Vagina (tissue), 2 donors: ENCODE data around the gene VDAC2. TPM values are rescaled to one million over a fixed set of nuclear protein-coding genes. Genes with fewer than 3 reads are reported as not detected.
A peak's percentile ranks its signal among the peaks of the same experiment; 100 is the strongest.

ENCODE experiments used
- DNase-seq, 2 donors: peaks; one replicate each; pipeline ENCODE4 v3.0.0-alpha.2; 2017; ENCODE audit errors: extremely low spot score in 2 of 2
- H3K27ac ChIP-seq: fragments of 200-600 bp; sonication (generic); one replicate; pipeline ENCODE4 v1.5.1; 2019
- H3K27me3 ChIP-seq: fragments of 200-600 bp; sonication (generic); one replicate; pipeline ENCODE4 v1.5.1; 2019
- H3K36me3 ChIP-seq, 2 donors: fragments of 200-600 bp; sonication (generic); one replicate each; pipeline ENCODE4 v1.5.1; 2017 to 2019
- H3K4me1 ChIP-seq: fragments of 200-600 bp; sonication (generic); one replicate; pipeline ENCODE4 v1.5.1; 2019
- H3K4me3 ChIP-seq, 2 donors: fragments of 200-600 bp; sonication (generic); 1 replicate in 1 of 2; 2 replicates in 1 of 2; pipeline ENCODE4 v1.5.1; 2016 to 2019
- H3K9me3 ChIP-seq: fragments of 200-600 bp; sonication (generic); one replicate; pipeline ENCODE4 v1.5.1; 2019
- POLR2A ChIP-seq, 2 donors: fragments of 450-650 bp; IDR thresholded peaks; one replicate each; pipeline ENCODE4 v1.6.1; 2017; ENCODE audit warnings: antibody characterized with exemption in 2 of 2, mild to moderate bottlenecking in 2 of 2, moderate library complexity in 2 of 2
- POLR2AphosphoS5 ChIP-seq, 2 donors: sonication (generic); formaldehyde crosslinking; IDR thresholded peaks; one replicate each; pipeline ENCODE4 v1.9.0; 2017; ENCODE audit warnings: antibody characterized with exemption in 2 of 2, mild to moderate bottlenecking in 2 of 2, low read depth in 1 of 2; ENCODE audit not compliant: insufficient read depth in 1 of 2
- intact Hi-C: fragments of 100-400 bp; cut with DNase I; formaldehyde crosslinking; loops from one replicate; pipeline ENCODE4 v1.15.1; 2023
- total RNA-seq: library from RNA; depleted of rRNA; stranded (reverse); fragments of >200 nt; gene quantifications from one replicate; pipeline ENCODE4 v1.2.3, GENCODE V29; 2016
- TF ChIP-seq, protein P1 (sequence below), 3 experiments: fragments of 450-650 bp in 2 of 3; fragments of 200-600 bp in 1 of 3; sonication (generic) in 1 of 3; IDR thresholded peaks; one replicate each; pipeline ENCODE4 v1.5.1; 2017 to 2019; ENCODE audit warnings: antibody characterized with exemption in 3 of 3, mild to moderate bottlenecking in 2 of 3, moderate library complexity in 2 of 3

VDAC2 gene, protein sequence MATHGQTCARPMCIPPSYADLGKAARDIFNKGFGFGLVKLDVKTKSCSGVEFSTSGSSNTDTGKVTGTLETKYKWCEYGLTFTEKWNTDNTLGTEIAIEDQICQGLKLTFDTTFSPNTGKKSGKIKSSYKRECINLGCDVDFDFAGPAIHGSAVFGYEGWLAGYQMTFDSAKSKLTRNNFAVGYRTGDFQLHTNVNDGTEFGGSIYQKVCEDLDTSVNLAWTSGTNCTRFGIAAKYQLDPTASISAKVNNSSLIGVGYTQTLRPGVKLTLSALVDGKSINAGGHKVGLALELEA
- total RNA-seq: 127 TPM

DNA sequence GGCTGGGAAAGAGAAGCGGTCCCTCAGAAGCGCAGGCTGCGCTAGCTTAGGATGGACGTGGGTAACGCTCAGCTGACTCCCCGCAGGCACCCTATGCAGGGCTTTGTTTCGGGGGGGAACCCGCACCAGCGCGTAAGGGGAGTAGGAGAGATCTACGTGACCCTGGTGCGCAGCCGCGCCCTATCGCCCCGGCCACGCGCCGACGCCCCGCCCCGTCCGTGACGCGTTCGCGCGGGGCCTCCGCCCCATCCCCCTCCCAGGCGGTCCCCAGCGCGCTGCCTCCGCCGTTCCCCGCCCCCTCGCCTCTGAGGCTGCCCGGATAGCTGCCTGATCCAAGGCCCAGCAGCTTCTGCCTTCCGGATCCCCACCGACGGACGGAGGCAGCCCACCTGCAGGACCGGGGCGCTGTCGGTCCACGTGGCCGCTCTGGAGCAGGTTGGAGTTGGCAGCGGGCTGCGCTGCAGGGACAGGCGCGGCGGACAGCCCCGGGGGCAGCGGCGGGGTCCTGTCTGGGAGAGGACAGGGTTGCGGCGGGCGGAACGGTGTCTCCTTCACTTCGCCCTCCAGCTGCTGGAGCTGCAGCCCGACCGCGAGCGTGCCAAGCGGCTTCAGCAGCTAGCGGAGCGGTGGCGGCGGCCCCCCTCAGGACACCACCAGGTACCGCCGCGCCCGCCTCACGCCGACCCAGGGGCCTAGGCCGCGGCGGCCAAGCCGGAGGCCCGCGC is at the start of gene VDAC2:
TSS of gene VDAC2 (plus strand) at position 515 of the 725 bp plus-strand sequence. CDS start 363 bp downstream, outside the sequence.
- peaks cover 6 to 33% of the 10 kb centered on the region in 2 donors for H3K36me3 ChIP-seq
- H3K4me3 ChIP-seq: peak within 1 kb of the TSS; percentile 62 to 94
- DNase-seq: peak in 1 of 2 donors; percentile 94
- no peaks in the 10 kb centered on the region for H3K27me3 ChIP-seq
- intact Hi-C loops: no loop called here
- H3K9me3 ChIP-seq: no peaks in the 10 kb centered on the region
- TF ChIP-seq, protein P1, sequence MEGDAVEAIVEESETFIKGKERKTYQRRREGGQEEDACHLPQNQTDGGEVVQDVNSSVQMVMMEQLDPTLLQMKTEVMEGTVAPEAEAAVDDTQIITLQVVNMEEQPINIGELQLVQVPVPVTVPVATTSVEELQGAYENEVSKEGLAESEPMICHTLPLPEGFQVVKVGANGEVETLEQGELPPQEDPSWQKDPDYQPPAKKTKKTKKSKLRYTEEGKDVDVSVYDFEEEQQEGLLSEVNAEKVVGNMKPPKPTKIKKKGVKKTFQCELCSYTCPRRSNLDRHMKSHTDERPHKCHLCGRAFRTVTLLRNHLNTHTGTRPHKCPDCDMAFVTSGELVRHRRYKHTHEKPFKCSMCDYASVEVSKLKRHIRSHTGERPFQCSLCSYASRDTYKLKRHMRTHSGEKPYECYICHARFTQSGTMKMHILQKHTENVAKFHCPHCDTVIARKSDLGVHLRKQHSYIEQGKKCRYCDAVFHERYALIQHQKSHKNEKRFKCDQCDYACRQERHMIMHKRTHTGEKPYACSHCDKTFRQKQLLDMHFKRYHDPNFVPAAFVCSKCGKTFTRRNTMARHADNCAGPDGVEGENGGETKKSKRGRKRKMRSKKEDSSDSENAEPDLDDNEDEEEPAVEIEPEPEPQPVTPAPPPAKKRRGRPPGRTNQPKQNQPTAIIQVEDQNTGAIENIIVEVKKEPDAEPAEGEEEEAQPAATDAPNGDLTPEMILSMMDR (IDR thresholded peaks at IDR 0.05): peak in 2 of 3 experiments; percentile 2 to 16
- peak in 1 of 2 donors; percentile 81 for TF ChIP-seq POLR2A (IDR thresholded peaks at IDR 0.05)
- peak in 1 of 2 donors; percentile 94 for TF ChIP-seq POLR2AphosphoS5 (IDR thresholded peaks at IDR 0.05; ENCODE audit: insufficient read depth in 1 of 2, low read depth in 1 of 2)
- H3K4me1 ChIP-seq: peaks cover 54% of the 10 kb centered on the region
- peak within 1 kb of the TSS; percentile 99 for H3K27ac ChIP-seq

DNA sequence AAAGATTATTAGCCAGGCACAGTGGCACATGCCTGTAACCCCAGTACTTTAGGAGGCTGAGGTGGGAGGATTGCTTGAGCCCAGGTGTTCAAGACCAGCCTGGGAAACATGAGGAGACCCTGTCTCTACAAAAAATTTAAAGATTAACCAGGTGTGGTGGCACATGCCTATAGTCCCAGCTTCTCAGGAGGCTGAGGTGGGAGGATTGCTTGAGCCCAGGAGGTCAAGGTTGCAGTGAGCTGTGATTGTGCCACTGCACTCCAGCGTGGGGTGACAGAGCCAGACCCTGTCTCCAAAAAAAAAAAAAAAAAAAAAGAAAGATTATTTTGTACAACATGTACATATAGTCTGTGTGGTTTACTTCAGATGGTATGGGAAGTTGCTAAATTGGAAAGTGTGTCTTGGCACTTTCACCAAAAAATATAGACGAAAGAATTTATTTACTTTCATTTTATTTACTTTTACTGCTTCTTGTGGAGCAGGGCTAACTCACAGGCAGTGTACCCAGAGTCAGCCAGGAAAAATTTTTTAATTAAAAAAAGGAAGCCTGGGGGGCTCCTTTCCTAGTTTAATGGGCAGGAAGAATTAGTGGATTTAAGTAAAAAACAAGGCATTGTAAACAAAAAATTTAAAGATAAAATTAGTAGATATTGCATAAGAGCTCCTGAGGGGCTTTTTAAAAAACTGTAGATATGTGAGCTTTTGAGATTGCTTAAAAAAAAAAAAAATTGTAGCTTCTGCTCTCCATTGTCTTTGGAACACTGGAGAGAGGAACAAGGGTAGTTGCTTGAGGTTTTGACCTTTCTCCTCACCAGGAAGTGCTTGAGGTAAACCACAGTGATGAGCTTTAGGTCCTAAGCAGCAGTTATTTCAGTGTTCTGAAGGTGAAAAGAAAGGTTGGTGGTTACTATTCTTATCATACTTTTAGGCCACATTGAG is 44.6 kb upstream of the VDAC2 start:
- Histone ChIP-seq H3K27ac (no peak overlapping the region), H3K27me3 (no peaks in the 10 kb centered on the region), H3K4me3 (no peak overlapping the region), H3K9me3 (no peaks in the 10 kb centered on the region), H3K36me3 (peaks cover 0 to 9% of the 10 kb centered on the region in 2 donors), H3K4me1 (peaks cover 9% of the 10 kb centered on the region)
- no peak for DNase-seq
- TF ChIP-seq POLR2A (IDR thresholded peaks at IDR 0.05): no peak
- TF ChIP-seq, protein P1 (IDR thresholded peaks at IDR 0.05): no peak
- no peak for TF ChIP-seq POLR2AphosphoS5 (IDR thresholded peaks at IDR 0.05; ENCODE audit: insufficient read depth in 1 of 2, low read depth in 1 of 2)
- intact Hi-C loops: no loop called here

DNA sequence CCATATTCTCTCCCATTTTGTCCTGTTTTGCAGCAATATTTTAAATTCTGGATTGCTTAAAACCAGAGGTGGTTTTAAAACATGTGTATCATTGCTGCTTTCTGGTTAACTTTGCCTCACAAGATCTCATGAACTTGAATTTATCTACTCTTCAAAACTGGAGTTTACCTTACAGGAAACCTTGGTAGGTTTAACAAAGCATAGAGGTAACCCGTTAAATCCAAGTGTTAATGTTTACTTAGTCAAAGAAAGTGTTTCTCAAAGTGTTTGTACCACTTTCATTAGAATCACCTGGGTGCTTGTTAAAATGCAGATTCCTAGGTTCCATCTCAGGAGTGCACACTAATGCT is 44.0 kb upstream of the VDAC2 start:
- Histone ChIP-seq H3K4me1 (peaks cover 9% of the 10 kb centered on the region), H3K4me3 (no peak overlapping the region), H3K36me3 (peaks cover 0 to 9% of the 10 kb centered on the region in 2 donors), H3K27me3 (no peaks in the 10 kb centered on the region), H3K9me3 (no peaks in the 10 kb centered on the region), H3K27ac (no peak overlapping the region)
- no peak for TF ChIP-seq POLR2AphosphoS5 (IDR thresholded peaks at IDR 0.05; ENCODE audit: insufficient read depth in 1 of 2, low read depth in 1 of 2)
- TF ChIP-seq, protein P1 (IDR thresholded peaks at IDR 0.05): no peak
- no peak for TF ChIP-seq POLR2A (IDR thresholded peaks at IDR 0.05)
- intact Hi-C loops: no loop called here
- no peak for DNase-seq

DNA sequence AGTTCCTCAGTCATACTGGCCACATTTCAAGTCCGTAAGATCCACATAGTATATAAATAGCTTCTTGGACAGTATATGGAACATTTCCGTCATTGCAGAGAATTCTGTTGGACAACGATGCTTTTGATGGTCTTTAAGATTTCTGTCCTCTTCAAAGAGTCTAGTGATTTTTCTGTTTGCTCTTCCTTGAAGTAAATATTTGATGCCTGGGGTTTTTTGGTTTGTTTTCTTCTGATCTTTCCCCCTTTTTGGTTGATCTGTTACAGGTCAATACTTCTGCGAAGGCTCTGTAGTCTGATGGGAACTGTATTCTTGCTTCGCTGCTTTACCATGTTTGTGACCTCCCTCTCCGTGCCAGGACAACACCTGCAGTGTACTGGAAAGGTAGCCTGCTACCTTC is 42.3 kb upstream of the VDAC2 start:
- TF ChIP-seq POLR2A (IDR thresholded peaks at IDR 0.05) (no peak), POLR2AphosphoS5 (IDR thresholded peaks at IDR 0.05; ENCODE audit: insufficient read depth in 1 of 2, low read depth in 1 of 2) (no peak)
- TF ChIP-seq, protein P1 (IDR thresholded peaks at IDR 0.05): no peak
- H3K4me1 ChIP-seq: peaks cover 9% of the 10 kb centered on the region
- H3K27me3 ChIP-seq: no peaks in the 10 kb centered on the region
- intact Hi-C loops: no loop called here
- H3K27ac ChIP-seq: no peak overlapping the region
- DNase-seq: no peak
- no peaks in the 10 kb centered on the region for H3K9me3 ChIP-seq
- peaks cover 0 to 9% of the 10 kb centered on the region in 2 donors for H3K36me3 ChIP-seq
- no peak overlapping the region for H3K4me3 ChIP-seq
